WTC11 (cell line): ENCODE data around the gene RIMBP2. TPM values are rescaled to one million over a fixed set of nuclear protein-coding genes. Genes with fewer than 3 reads are reported as not detected.
A peak's percentile ranks its signal among the peaks of the same experiment; 100 is the strongest.

ENCODE experiments used
- ATAC-seq: fragments of 200-7000 bp; cut with Tn5 transposase; 2 replicates; pipeline ENCODE4 v1.10.0; 2021; ENCODE audit warnings: mild to moderate bottlenecking, moderate library complexity
- CTCF ChIA-PET: fragments of 300-600 bp; sonication (Branson Sonifier 250); formaldehyde crosslinking; loops from one replicate; lab custom pipeline; 2021; ENCODE audit warnings: antibody characterized with exemption; lab: Charles Lee
- POLR2A ChIA-PET: fragments of 350-600 bp; sonication (Branson Sonifier 250); formaldehyde crosslinking; loops from one replicate; lab custom pipeline; 2021; ENCODE audit warnings: antibody characterized with exemption; lab: Charles Lee
- DNase-seq: peaks from one replicate; pipeline ENCODE4 v3.0.0; 2021; ENCODE audit warnings: low spot score
- H3K27ac Mint-ChIP-seq: 2 replicates; pipeline ENCODE4 v1.8.0; 2021; ENCODE audit warnings: mixed read lengths
- H3K27me3 Mint-ChIP-seq: 2 replicates; pipeline ENCODE4 v1.8.0; 2021; ENCODE audit warnings: low read depth, mild to moderate bottlenecking, moderate library complexity, mixed read lengths
- H3K36me3 Mint-ChIP-seq: 2 replicates; pipeline ENCODE4 v1.8.0; 2021; ENCODE audit warnings: mixed read lengths
- H3K4me1 Mint-ChIP-seq: 2 replicates; pipeline ENCODE4 v1.8.0; 2022; ENCODE audit warnings: mixed read lengths
- H3K4me3 Mint-ChIP-seq: 2 replicates; pipeline ENCODE4 v1.8.0; 2021; ENCODE audit warnings: mild to moderate bottlenecking, moderate library complexity, mixed read lengths
- H3K9me3 Mint-ChIP-seq: 2 replicates; pipeline ENCODE4 v1.8.0; 2021; ENCODE audit warnings: mixed read lengths
- CBFB ChIP-seq: sonication (generic); formaldehyde crosslinking; IDR thresholded peaks from 2 replicates; pipeline ENCODE4 v1.8.1; 2022; ENCODE audit warnings: mild to moderate bottlenecking, low read depth, missing genetic modification reagents
- FOXP1 ChIP-seq: sonication (generic); formaldehyde crosslinking; IDR thresholded peaks from 2 replicates; pipeline ENCODE4 v1.8.0; 2022; ENCODE audit warnings: missing genetic modification reagents, mild to moderate bottlenecking, moderate library complexity, borderline replicate concordance
- GABPB1 ChIP-seq: sonication (generic); formaldehyde crosslinking; IDR thresholded peaks from 2 replicates; pipeline ENCODE4 v1.8.1; 2023; ENCODE audit warnings: mild to moderate bottlenecking, missing genetic modification reagents
- HMGA2 ChIP-seq: fragments of 250-450 bp; sonication (Bioruptor Pico); IDR thresholded peaks from 2 replicates; pipeline ENCODE4 v1.4.0; 2021; ENCODE audit warnings: mild to moderate bottlenecking, moderate library complexity
- JAZF1 ChIP-seq: fragments of 250-450 bp; sonication (Bioruptor Pico); IDR thresholded peaks from 2 replicates; pipeline ENCODE4 v1.9.0; 2021; ENCODE audit warnings: moderate library complexity, mild to moderate bottlenecking, inconsistent platforms
- NFATC4 ChIP-seq: fragments of 250-450 bp; sonication (Bioruptor Pico); IDR thresholded peaks from 2 replicates; pipeline ENCODE4 v1.9.0; 2021; ENCODE audit warnings: mild to moderate bottlenecking
- NFE2L1 ChIP-seq: sonication (generic); formaldehyde crosslinking; IDR thresholded peaks from 2 replicates; pipeline ENCODE4 v1.8.1; 2023; ENCODE audit warnings: missing genetic modification reagents
- NFYB ChIP-seq: sonication (generic); formaldehyde crosslinking; conservative IDR thresholded peaks from 2 replicates; pipeline ENCODE4 v1.8.0; 2022; ENCODE audit warnings: low read depth, missing genetic modification reagents
- SMAD4 ChIP-seq: sonication (generic); formaldehyde crosslinking; IDR thresholded peaks from 2 replicates; pipeline ENCODE4 v1.8.0; 2022; ENCODE audit warnings: mild to moderate bottlenecking, missing genetic modification reagents
- TCF7 ChIP-seq: sonication (generic); formaldehyde crosslinking; IDR thresholded peaks from 2 replicates; pipeline ENCODE4 v1.8.0; 2022; ENCODE audit warnings: mild to moderate bottlenecking, low read depth, missing genetic modification reagents, moderate library complexity
- TEAD4 ChIP-seq: sonication (generic); formaldehyde crosslinking; IDR thresholded peaks from 2 replicates; pipeline ENCODE4 v1.8.0; 2022; ENCODE audit warnings: mild to moderate bottlenecking, missing genetic modification reagents
- total RNA-seq: library from RNA; stranded (reverse); gene quantifications from 3 replicates; pipeline ENCODE4 v1.2.3, GENCODE V29; 2021
- TF ChIP-seq, protein P1 (sequence below): sonication (generic); formaldehyde crosslinking; IDR thresholded peaks from 2 replicates; pipeline ENCODE4 v1.8.1; 2023; ENCODE audit warnings: mild to moderate bottlenecking, missing genetic modification reagents, moderate library complexity
- TF ChIP-seq, protein P2 (sequence below): sonication (generic); formaldehyde crosslinking; IDR thresholded peaks from 2 replicates; pipeline ENCODE4 v1.8.1; 2022; ENCODE audit warnings: missing genetic modification reagents, borderline replicate concordance
- TF ChIP-seq, protein P3 (sequence below): sonication (generic); formaldehyde crosslinking; IDR thresholded peaks from 2 replicates; pipeline ENCODE4 v1.8.1; 2023; ENCODE audit warnings: mild to moderate bottlenecking, missing genetic modification reagents, moderate library complexity
- TF ChIP-seq, protein P4 (sequence below): fragments of 250-450 bp; sonication (Bioruptor Pico); IDR thresholded peaks from 2 replicates; pipeline ENCODE4 v1.8.0; 2021; ENCODE audit warnings: mild to moderate bottlenecking
- TF ChIP-seq, protein P5 (sequence below): sonication (generic); formaldehyde crosslinking; IDR thresholded peaks from 2 replicates; pipeline ENCODE4 v1.8.0; 2023; ENCODE audit warnings: missing genetic modification reagents, mild to moderate bottlenecking, borderline replicate concordance
- TF ChIP-seq, protein P6 (sequence below): sonication (generic); formaldehyde crosslinking; conservative IDR thresholded peaks from 2 replicates; pipeline ENCODE4 v1.8.1; 2023; ENCODE audit warnings: mild to moderate bottlenecking, low read depth, missing genetic modification reagents, moderate library complexity
- TF ChIP-seq, protein P7 (sequence below): sonication (generic); formaldehyde crosslinking; IDR thresholded peaks from 2 replicates; pipeline ENCODE4 v1.8.0; 2022; ENCODE audit warnings: mild to moderate bottlenecking, missing genetic modification reagents

Gene RIMBP2
- total RNA-seq, 1 experiment from 2014 or later, result 2.6 TPM

DNA sequence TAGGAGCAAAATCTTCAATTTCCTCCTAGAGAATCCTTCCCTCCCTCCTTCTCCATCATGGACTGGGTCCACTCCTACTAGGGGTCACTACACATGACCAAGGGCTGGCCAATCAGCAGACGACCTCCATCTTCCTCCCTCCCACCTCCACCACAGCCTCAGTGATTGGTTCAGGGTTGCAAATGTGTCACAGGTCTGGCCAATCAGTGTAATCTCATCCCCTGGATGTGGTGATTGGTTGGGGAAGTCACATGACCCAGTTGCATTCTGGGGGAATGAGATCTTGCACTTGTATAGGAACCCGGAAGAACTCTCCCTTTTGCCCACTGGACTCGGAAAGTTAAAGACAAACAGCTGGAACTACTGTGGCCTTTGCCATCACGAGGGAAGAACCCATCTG lies 209.3 kb downstream of the RIMBP2 start:
- no peak for ATAC-seq
- Mint-ChIP-seq H3K4me1 (peaks cover 12% of the 10 kb centered on the region), H3K27ac (no peak overlapping the region), H3K9me3 (peaks cover 8% of the 10 kb centered on the region), H3K36me3 (no peaks in the 10 kb centered on the region), H3K4me3 (no peak overlapping the region)
- DNase-seq, result no peak
- CTCF ChIA-PET, result no interaction called here
- TF ChIP-seq NFYB (peak; percentile 26; the same call in 1 of the 2 replicates), NFE2L1 (CRISPR knock-in tag) (no peak)
- TF ChIP-seq, protein P1, sequence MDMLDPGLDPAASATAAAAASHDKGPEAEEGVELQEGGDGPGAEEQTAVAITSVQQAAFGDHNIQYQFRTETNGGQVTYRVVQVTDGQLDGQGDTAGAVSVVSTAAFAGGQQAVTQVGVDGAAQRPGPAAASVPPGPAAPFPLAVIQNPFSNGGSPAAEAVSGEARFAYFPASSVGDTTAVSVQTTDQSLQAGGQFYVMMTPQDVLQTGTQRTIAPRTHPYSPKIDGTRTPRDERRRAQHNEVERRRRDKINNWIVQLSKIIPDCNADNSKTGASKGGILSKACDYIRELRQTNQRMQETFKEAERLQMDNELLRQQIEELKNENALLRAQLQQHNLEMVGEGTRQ (CRISPR knock-in tag), result peak; percentile 33; the same call in 1 of the 2 replicates
- TF ChIP-seq, protein P2, sequence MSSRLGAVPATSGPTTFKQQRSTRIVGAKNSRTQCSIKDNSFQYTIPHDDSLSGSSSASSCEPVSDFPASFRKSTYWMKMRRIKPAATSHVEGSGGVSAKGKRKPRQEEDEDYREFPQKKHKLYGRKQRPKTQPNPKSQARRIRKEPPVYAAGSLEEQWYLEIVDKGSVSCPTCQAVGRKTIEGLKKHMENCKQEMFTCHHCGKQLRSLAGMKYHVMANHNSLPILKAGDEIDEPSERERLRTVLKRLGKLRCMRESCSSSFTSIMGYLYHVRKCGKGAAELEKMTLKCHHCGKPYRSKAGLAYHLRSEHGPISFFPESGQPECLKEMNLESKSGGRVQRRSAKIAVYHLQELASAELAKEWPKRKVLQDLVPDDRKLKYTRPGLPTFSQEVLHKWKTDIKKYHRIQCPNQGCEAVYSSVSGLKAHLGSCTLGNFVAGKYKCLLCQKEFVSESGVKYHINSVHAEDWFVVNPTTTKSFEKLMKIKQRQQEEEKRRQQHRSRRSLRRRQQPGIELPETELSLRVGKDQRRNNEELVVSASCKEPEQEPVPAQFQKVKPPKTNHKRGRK, result no peak
- TF ChIP-seq, all 79 proteins: peak for 2
- no peaks in the 10 kb centered on the region for H3K27me3 Mint-ChIP-seq
- POLR2A ChIA-PET, result no interaction called here

DNA sequence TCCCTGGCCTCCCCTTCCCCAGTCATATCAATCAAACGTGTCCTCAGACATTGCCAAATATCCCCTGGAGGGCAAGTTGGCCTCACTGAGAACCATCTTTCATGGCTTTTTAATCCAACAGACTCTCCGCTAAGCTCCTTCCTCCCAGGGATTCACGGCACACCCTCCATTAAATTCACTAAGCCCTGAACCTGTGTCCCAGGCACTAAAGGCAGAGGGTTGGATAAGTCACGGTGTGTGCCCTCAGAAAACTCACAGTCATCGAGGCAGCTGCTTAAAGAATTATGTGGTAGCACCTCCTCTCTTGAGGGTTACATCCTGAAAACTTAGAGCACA lies 211.3 kb downstream of the RIMBP2 start:
- Mint-ChIP-seq H3K27me3 (no peaks in the 10 kb centered on the region), H3K36me3 (no peaks in the 10 kb centered on the region), H3K4me1 (peaks cover 12% of the 10 kb centered on the region), H3K4me3 (no peak overlapping the region), H3K27ac (no peak overlapping the region), H3K9me3 (peaks cover 8% of the 10 kb centered on the region)
- ATAC-seq (no peak), DNase-seq (no peak)
- ChIA-PET CTCF (interaction anchor here (1.4 kb wide), 1 partner anchor 9 kb away, joined by 7 read pairs; no protein-coding TSS in a partner anchor), POLR2A (no interaction called here)
- TF ChIP-seq SMAD4 (CRISPR knock-in tag) (no peak), HMGA2 (CRISPR knock-in tag) (no peak), TEAD4 (CRISPR knock-in tag) (no peak), GABPB1 (no peak), NFATC4 (no peak), FOXP1 (no peak), JAZF1 (CRISPR knock-in tag) (no peak), CBFB (CRISPR knock-in tag) (no peak), TCF7 (no peak)
- TF ChIP-seq, protein P3, sequence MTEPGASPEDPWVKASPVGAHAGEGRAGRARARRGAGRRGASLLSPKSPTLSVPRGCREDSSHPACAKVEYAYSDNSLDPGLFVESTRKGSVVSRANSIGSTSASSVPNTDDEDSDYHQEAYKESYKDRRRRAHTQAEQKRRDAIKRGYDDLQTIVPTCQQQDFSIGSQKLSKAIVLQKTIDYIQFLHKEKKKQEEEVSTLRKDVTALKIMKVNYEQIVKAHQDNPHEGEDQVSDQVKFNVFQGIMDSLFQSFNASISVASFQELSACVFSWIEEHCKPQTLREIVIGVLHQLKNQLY (CRISPR knock-in tag), result no peak
- TF ChIP-seq, protein P4, sequence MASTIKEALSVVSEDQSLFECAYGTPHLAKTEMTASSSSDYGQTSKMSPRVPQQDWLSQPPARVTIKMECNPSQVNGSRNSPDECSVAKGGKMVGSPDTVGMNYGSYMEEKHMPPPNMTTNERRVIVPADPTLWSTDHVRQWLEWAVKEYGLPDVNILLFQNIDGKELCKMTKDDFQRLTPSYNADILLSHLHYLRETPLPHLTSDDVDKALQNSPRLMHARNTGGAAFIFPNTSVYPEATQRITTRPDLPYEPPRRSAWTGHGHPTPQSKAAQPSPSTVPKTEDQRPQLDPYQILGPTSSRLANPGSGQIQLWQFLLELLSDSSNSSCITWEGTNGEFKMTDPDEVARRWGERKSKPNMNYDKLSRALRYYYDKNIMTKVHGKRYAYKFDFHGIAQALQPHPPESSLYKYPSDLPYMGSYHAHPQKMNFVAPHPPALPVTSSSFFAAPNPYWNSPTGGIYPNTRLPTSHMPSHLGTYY (CRISPR knock-in tag), result no peak
- TF ChIP-seq, protein P5, sequence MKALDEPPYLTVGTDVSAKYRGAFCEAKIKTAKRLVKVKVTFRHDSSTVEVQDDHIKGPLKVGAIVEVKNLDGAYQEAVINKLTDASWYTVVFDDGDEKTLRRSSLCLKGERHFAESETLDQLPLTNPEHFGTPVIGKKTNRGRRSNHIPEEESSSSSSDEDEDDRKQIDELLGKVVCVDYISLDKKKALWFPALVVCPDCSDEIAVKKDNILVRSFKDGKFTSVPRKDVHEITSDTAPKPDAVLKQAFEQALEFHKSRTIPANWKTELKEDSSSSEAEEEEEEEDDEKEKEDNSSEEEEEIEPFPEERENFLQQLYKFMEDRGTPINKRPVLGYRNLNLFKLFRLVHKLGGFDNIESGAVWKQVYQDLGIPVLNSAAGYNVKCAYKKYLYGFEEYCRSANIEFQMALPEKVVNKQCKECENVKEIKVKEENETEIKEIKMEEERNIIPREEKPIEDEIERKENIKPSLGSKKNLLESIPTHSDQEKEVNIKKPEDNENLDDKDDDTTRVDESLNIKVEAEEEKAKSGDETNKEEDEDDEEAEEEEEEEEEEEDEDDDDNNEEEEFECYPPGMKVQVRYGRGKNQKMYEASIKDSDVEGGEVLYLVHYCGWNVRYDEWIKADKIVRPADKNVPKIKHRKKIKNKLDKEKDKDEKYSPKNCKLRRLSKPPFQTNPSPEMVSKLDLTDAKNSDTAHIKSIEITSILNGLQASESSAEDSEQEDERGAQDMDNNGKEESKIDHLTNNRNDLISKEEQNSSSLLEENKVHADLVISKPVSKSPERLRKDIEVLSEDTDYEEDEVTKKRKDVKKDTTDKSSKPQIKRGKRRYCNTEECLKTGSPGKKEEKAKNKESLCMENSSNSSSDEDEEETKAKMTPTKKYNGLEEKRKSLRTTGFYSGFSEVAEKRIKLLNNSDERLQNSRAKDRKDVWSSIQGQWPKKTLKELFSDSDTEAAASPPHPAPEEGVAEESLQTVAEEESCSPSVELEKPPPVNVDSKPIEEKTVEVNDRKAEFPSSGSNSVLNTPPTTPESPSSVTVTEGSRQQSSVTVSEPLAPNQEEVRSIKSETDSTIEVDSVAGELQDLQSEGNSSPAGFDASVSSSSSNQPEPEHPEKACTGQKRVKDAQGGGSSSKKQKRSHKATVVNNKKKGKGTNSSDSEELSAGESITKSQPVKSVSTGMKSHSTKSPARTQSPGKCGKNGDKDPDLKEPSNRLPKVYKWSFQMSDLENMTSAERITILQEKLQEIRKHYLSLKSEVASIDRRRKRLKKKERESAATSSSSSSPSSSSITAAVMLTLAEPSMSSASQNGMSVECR (CRISPR knock-in tag), result no peak
- TF ChIP-seq, protein P6, sequence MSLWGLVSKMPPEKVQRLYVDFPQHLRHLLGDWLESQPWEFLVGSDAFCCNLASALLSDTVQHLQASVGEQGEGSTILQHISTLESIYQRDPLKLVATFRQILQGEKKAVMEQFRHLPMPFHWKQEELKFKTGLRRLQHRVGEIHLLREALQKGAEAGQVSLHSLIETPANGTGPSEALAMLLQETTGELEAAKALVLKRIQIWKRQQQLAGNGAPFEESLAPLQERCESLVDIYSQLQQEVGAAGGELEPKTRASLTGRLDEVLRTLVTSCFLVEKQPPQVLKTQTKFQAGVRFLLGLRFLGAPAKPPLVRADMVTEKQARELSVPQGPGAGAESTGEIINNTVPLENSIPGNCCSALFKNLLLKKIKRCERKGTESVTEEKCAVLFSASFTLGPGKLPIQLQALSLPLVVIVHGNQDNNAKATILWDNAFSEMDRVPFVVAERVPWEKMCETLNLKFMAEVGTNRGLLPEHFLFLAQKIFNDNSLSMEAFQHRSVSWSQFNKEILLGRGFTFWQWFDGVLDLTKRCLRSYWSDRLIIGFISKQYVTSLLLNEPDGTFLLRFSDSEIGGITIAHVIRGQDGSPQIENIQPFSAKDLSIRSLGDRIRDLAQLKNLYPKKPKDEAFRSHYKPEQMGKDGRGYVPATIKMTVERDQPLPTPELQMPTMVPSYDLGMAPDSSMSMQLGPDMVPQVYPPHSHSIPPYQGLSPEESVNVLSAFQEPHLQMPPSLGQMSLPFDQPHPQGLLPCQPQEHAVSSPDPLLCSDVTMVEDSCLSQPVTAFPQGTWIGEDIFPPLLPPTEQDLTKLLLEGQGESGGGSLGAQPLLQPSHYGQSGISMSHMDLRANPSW (CRISPR knock-in tag), result no peak
- TF ChIP-seq, protein P7, sequence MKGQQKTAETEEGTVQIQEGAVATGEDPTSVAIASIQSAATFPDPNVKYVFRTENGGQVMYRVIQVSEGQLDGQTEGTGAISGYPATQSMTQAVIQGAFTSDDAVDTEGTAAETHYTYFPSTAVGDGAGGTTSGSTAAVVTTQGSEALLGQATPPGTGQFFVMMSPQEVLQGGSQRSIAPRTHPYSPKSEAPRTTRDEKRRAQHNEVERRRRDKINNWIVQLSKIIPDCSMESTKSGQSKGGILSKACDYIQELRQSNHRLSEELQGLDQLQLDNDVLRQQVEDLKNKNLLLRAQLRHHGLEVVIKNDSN, result no peak
